ENCODE results near the gene EFHD2. TPM values are rescaled to one million over a fixed set of nuclear protein-coding genes. Genes with fewer than 3 reads are reported as not detected.

The EFHD2 gene
- total RNA-seq, 1 experiment from 2014 or later = 69.7 TPM

DNA sequence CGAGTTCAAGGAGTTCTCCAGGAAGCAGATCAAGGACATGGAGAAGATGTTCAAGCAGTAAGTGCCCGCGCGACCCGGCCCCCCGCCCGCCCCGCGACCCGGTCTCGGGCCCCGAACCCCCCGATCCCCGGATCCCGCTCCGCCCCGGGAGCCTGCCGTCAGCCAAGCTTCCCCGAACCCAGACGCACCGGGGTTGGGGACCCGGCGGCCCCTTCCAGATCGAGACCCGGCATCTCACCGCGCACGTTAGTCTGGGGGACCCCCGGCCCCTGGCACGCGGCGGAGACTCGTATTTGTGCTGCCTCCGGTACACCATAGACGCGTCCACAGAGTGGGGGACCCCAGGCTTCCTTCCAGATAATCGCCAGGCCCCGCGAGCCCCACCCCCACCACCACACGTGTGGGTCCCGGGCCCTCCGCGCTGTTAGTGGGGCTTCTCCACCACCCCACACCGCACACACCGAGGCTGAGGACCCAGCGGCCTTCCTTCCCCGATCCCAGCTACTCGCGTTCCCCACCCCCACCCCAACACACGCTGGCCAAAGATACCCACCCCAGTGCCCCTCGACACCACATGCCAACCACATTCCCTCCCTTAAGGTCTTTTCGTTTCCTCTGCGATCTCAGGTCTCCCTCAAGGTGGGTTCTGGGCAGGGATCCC, 665 bp downstream of the EFHD2 start:
- H3K9me3 ChIP-seq (ENCODE audit: control insufficient read depth in 1 of 2, insufficient read depth in 1 of 2, low read depth in 1 of 2, low read length in 2 of 2) = no peaks in the 10 kb centered on the region
- peak overlapping the region; percentile 98 for H3K4me2 ChIP-seq (ENCODE audit: low read length)
- peak overlapping the region; percentile 66; the same call in 1 of the 2 replicates for H3K27ac ChIP-seq (ENCODE audit: low read depth, low read length)
- no peak overlapping the region for H2AFZ ChIP-seq (ENCODE audit: low read depth, low read length, poor library complexity, severe bottlenecking)
- ChIA-PET RAD21 (ENCODE audit: low non-redundant PET in 1 of 2, low total read pairs in 2 of 2, uncharacterized antibody in 2 of 2, unreplicated experiment in 2 of 2) (no interaction called here), CTCF (interaction anchor here (1.0 kb wide), 1 partner anchor 21 kb away, joined by 3 read pairs; no protein-coding TSS in a partner anchor), POLR2A (no interaction called here)
- no TSS peak for BruUV-seq (replicated peaks)
- no peak for DNase-seq (ENCODE audit: low read depth, low spot score)
- no peak for TF ChIP-seq SRF (IDR thresholded peaks at IDR 0.05; ENCODE audit: low read depth)
- no peak for TF ChIP-seq EGR1 (IDR thresholded peaks at IDR 0.05; ENCODE audit: low read depth)
- TF ChIP-seq, protein P1, sequence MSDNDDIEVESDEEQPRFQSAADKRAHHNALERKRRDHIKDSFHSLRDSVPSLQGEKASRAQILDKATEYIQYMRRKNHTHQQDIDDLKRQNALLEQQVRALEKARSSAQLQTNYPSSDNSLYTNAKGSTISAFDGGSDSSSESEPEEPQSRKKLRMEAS (IDR thresholded peaks at IDR 0.05) = no peak
- no peak for TF ChIP-seq TCF7L2 (IDR thresholded peaks at IDR 0.05; ENCODE audit: borderline replicate concordance, extremely low read depth, insufficient read depth, insufficient read length)
- no peak for TF ChIP-seq CBX3 (IDR thresholded peaks at IDR 0.05; ENCODE audit: low read depth)
- no peak for TF ChIP-seq SP1 (IDR thresholded peaks at IDR 0.05; ENCODE audit: low read depth)
- TF ChIP-seq POLR2A (IDR thresholded peaks at IDR 0.05; ENCODE audit: borderline replicate concordance, extremely low read depth, insufficient read depth, insufficient read length) = no peak
- TF ChIP-seq ELF1 (IDR thresholded peaks at IDR 0.05; ENCODE audit: borderline replicate concordance, low read depth) = no peak
- H3K4me1 ChIP-seq (ENCODE audit: control insufficient read depth in 1 of 2, insufficient read depth in 2 of 2, low read length in 2 of 2) = peaks cover 3 to 61% of the 10 kb centered on the region in 2 experiments; a peak in 3 of 4 replicates
- H3K27me3 ChIP-seq (ENCODE audit: insufficient read depth, low read length) = no peaks in the 10 kb centered on the region
- peak overlapping the region; percentile 93 for H3K9ac ChIP-seq (ENCODE audit: low read length)
- intact Hi-C loops (cut with micrococcal nuclease) = no loop called here
- H4K20me1 ChIP-seq (ENCODE audit: insufficient read depth) = no peaks in the 10 kb centered on the region
- H3K4me3 ChIP-seq (replicated peaks in 1 of 2; ENCODE audit: low read depth in 1 of 2, low read length in 2 of 2) = peak overlapping the region; percentile 87 to 94
- H3K36me3 ChIP-seq (ENCODE audit: control insufficient read depth in 1 of 2, insufficient read depth in 2 of 2, low read length in 2 of 2) = peaks cover 0 to 13% of the 10 kb centered on the region in 2 experiments; a peak in 1 of 4 replicates
- no peaks in the 10 kb centered on the region for H3K9me2 ChIP-seq (ENCODE audit: insufficient read depth)
- H3K79me2 ChIP-seq (ENCODE audit: insufficient read depth, low read length) = peaks cover 56% of the 10 kb centered on the region
- ATAC-seq = peak; percentile 6

DNA sequence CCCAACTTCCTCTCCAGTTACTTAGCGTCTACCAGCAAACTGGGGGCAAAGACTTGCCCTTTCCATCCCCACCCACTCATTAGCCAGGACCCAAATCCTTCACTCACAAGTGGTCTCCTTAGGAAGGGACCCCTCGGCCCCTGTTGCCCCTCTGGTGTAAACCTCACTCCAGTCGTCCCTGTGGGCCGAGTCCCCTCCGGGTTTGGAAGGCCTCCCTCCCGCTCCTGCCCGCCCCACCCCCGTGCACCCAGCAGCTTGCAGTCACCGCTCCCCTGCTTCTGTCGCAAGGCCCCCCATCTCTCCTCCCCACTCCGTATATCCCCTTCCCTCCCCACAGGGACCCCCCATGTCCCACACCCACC, 1.2 kb downstream of the EFHD2 start:
- CTCF ChIA-PET = interaction anchor here (1.1 kb wide), 1 partner anchor 88 kb away, joined by 4 read pairs; no protein-coding TSS in a partner anchor
- intact Hi-C loops (cut with micrococcal nuclease) = no loop called here
- peaks cover 0 to 14% of the 10 kb centered on the region in 2 experiments; a peak in 1 of 4 replicates for H3K36me3 ChIP-seq (ENCODE audit: control insufficient read depth in 1 of 2, insufficient read depth in 2 of 2, low read length in 2 of 2)
- peak overlapping the region; percentile 66; the same call in 1 of the 2 replicates for H3K27ac ChIP-seq (ENCODE audit: low read depth, low read length)
- H3K27me3 ChIP-seq (ENCODE audit: insufficient read depth, low read length) = no peaks in the 10 kb centered on the region
- no peaks in the 10 kb centered on the region for H3K9me3 ChIP-seq (ENCODE audit: control insufficient read depth in 1 of 2, insufficient read depth in 1 of 2, low read depth in 1 of 2, low read length in 2 of 2)
- ATAC-seq (no peak), DNase-seq (ENCODE audit: low read depth, low spot score) (no peak)
- H3K4me2 ChIP-seq (ENCODE audit: low read length) = peak overlapping the region; percentile 98
- H3K4me3 ChIP-seq (replicated peaks in 1 of 2; ENCODE audit: low read depth in 1 of 2, low read length in 2 of 2) = peak overlapping the region; percentile 87 to 94
- RAD21 ChIA-PET (ENCODE audit: low non-redundant PET in 1 of 2, low total read pairs in 2 of 2, uncharacterized antibody in 2 of 2, unreplicated experiment in 2 of 2) = no interaction called here
- POLR2A ChIA-PET = no interaction called here
- H3K79me2 ChIP-seq (ENCODE audit: insufficient read depth, low read length) = peaks cover 62% of the 10 kb centered on the region
- H2AFZ ChIP-seq (ENCODE audit: low read depth, low read length, poor library complexity, severe bottlenecking) = no peak overlapping the region
- peaks cover 5 to 66% of the 10 kb centered on the region in 2 experiments for H3K4me1 ChIP-seq (ENCODE audit: control insufficient read depth in 1 of 2, insufficient read depth in 2 of 2, low read length in 2 of 2)
- H3K9ac ChIP-seq (ENCODE audit: low read length) = peak overlapping the region; percentile 93
- no peaks in the 10 kb centered on the region for H4K20me1 ChIP-seq (ENCODE audit: insufficient read depth)
- no TSS peak for BruUV-seq (replicated peaks)
- H3K9me2 ChIP-seq (ENCODE audit: insufficient read depth) = no peaks in the 10 kb centered on the region
- no peak for TF ChIP-seq EGR1 (IDR thresholded peaks at IDR 0.05; ENCODE audit: low read depth)
- TF ChIP-seq, protein P2, sequence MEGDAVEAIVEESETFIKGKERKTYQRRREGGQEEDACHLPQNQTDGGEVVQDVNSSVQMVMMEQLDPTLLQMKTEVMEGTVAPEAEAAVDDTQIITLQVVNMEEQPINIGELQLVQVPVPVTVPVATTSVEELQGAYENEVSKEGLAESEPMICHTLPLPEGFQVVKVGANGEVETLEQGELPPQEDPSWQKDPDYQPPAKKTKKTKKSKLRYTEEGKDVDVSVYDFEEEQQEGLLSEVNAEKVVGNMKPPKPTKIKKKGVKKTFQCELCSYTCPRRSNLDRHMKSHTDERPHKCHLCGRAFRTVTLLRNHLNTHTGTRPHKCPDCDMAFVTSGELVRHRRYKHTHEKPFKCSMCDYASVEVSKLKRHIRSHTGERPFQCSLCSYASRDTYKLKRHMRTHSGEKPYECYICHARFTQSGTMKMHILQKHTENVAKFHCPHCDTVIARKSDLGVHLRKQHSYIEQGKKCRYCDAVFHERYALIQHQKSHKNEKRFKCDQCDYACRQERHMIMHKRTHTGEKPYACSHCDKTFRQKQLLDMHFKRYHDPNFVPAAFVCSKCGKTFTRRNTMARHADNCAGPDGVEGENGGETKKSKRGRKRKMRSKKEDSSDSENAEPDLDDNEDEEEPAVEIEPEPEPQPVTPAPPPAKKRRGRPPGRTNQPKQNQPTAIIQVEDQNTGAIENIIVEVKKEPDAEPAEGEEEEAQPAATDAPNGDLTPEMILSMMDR (IDR thresholded peaks at IDR 0.05 in 2 of 3, conservative IDR thresholded peaks at IDR 0.05 in 1 of 3; ENCODE audit: borderline replicate concordance in 1 of 3, insufficient read depth in 1 of 3, low read depth in 2 of 3, low read length in 2 of 3) = no peak
- TF ChIP-seq CBX3 (IDR thresholded peaks at IDR 0.05; ENCODE audit: low read depth) = no peak
- TF ChIP-seq POLR2AphosphoS5 (IDR thresholded peaks at IDR 0.05; ENCODE audit: low read depth, low read length) = no peak
- TF ChIP-seq YY1 (IDR thresholded peaks at IDR 0.05; ENCODE audit: extremely low read depth, insufficient replicate concordance, low read depth, low read length) = no peak
- TF ChIP-seq SRF (IDR thresholded peaks at IDR 0.05; ENCODE audit: low read depth) = no peak
- TF ChIP-seq EZH2phosphoT487 (IDR thresholded peaks at IDR 0.05; ENCODE audit: borderline replicate concordance) = no peak
- TF ChIP-seq POLR2A (IDR thresholded peaks at IDR 0.05; ENCODE audit: borderline replicate concordance, extremely low read depth, insufficient read depth, insufficient read length) = no peak
- no peak for TF ChIP-seq EZH2 (IDR thresholded peaks at IDR 0.05)
- TF ChIP-seq TCF7L2 (IDR thresholded peaks at IDR 0.05; ENCODE audit: borderline replicate concordance, extremely low read depth, insufficient read depth, insufficient read length) = no peak
- TF ChIP-seq JUND (IDR thresholded peaks at IDR 0.05) = no peak
- TF ChIP-seq ELF1 (IDR thresholded peaks at IDR 0.05; ENCODE audit: borderline replicate concordance, low read depth) = no peak
- TF ChIP-seq CEBPB (IDR thresholded peaks at IDR 0.05; ENCODE audit: low read depth) = no peak
- TF ChIP-seq ZNF274 (IDR thresholded peaks at IDR 0.05; ENCODE audit: low read depth, low read length) = no peak

All from HCT116 (cell line).